GM12878 (cell line): Measurements from ENCODE around the gene TRIM9.

Experiments used
- CEBPB ChIP-seq, 2 experiments: fragments of 150-350 bp in 1 of 2; IDR thresholded peaks; 2 replicates each; pipeline ENCODE4 v1.6.1; 2012 to 2014; ENCODE audit warnings: low read depth in 2 of 2, low read length in 2 of 2, borderline replicate concordance in 1 of 2, inconsistent platforms in 1 of 2
- E4F1 ChIP-seq: fragments of 450-650 bp; IDR thresholded peaks from 2 replicates; pipeline ENCODE4 v1.6.1; 2018; ENCODE audit warnings: borderline replicate concordance, mild to moderate bottlenecking; ENCODE audit not compliant: partially characterized antibody
- EP300 ChIP-seq, 2 experiments: fragments of 150-350 bp in 1 of 2; IDR thresholded peaks; 2 replicates each; pipeline ENCODE4 v1.6.1; 2011 to 2012; ENCODE audit warnings: low read depth in 2 of 2, low read length in 2 of 2, borderline replicate concordance in 1 of 2, improper control_type of control experiment in 1 of 2, inconsistent platforms in 1 of 2; ENCODE audit not compliant: control insufficient read depth in 1 of 2
- GATAD2B ChIP-seq: fragments of 450-650 bp; conservative IDR thresholded peaks from 2 replicates; pipeline ENCODE4 v1.6.1; 2017; ENCODE audit warnings: low read depth, mild to moderate bottlenecking, moderate library complexity
- HDGF ChIP-seq: fragments of 450-650 bp; IDR thresholded peaks from 2 replicates; pipeline ENCODE4 v1.6.1; 2016; ENCODE audit warnings: antibody characterized with exemption
- MAX ChIP-seq: IDR thresholded peaks from 2 replicates; pipeline ENCODE4 v1.6.1; 2012; ENCODE audit warnings: low read depth, low read length, improper control_type of control experiment
- NFYB ChIP-seq: IDR thresholded peaks from 2 replicates; pipeline ENCODE4 v1.6.1; 2011; ENCODE audit warnings: low read depth, mild to moderate bottlenecking, low read length, improper control_type of control experiment, moderate library complexity; ENCODE audit not compliant: insufficient read depth
- NKRF ChIP-seq: fragments of 450-650 bp; conservative IDR thresholded peaks from 2 replicates; pipeline ENCODE4 v1.6.1; 2017; ENCODE audit warnings: mild to moderate bottlenecking, moderate library complexity
- RELA ChIP-seq: fragments of 450-650 bp; IDR thresholded peaks from 2 replicates; pipeline ENCODE4 v1.8.0; 2014; ENCODE audit warnings: borderline replicate concordance; ENCODE audit not compliant: partially characterized antibody
- RFX5 ChIP-seq: IDR thresholded peaks from 2 replicates; pipeline ENCODE4 v1.6.1; 2011; ENCODE audit warnings: low read depth, low read length, improper control_type of control experiment
- SP1 ChIP-seq: IDR thresholded peaks from one replicate; pipeline ENCODE4 v1.6.1; 2011; ENCODE audit warnings: low read depth, low read length
- TF ChIP-seq, protein P1 (sequence below), 3 experiments: IDR thresholded peaks in 2 of 3; conservative IDR thresholded peaks in 1 of 3; 2 replicates each; pipeline ENCODE4 v1.5.1; 2011; ENCODE audit warnings: low read depth in 3 of 3, low read length in 3 of 3, mild to moderate bottlenecking in 3 of 3, control low read depth in 2 of 3, moderate library complexity in 2 of 3, inconsistent platforms in 1 of 3, mixed read lengths in 1 of 3; ENCODE audit not compliant: control insufficient read depth in 2 of 3, insufficient read depth in 1 of 3; ENCODE audit errors: extremely low read depth in 1 of 3
- TF ChIP-seq, protein P2 (sequence below): fragments of 450-650 bp; formaldehyde crosslinking; IDR thresholded peaks from 2 replicates; pipeline ENCODE4 v1.4.0; 2020; ENCODE audit warnings: mild to moderate bottlenecking, moderate library complexity

GRCh38 chr14:50970886-50971781 lies 123.8 kb downstream of the TRIM9 start:
- TF ChIP-seq RELA (no peak), GATAD2B (no peak), E4F1 (no peak), HDGF (no peak), CEBPB (IDR thresholded peaks at IDR 0.05; ENCODE audit: borderline replicate concordance in 1 of 2, low read depth in 2 of 2, low read length in 2 of 2) (no peak), MAX (no peak), NKRF (no peak), EP300 (IDR thresholded peaks at IDR 0.05; ENCODE audit: borderline replicate concordance in 1 of 2, control insufficient read depth in 1 of 2, low read depth in 2 of 2, low read length in 2 of 2) (no peak), NFYB (no peak), SP1 (no peak), RFX5 (no peak)
- TF ChIP-seq, protein P1, sequence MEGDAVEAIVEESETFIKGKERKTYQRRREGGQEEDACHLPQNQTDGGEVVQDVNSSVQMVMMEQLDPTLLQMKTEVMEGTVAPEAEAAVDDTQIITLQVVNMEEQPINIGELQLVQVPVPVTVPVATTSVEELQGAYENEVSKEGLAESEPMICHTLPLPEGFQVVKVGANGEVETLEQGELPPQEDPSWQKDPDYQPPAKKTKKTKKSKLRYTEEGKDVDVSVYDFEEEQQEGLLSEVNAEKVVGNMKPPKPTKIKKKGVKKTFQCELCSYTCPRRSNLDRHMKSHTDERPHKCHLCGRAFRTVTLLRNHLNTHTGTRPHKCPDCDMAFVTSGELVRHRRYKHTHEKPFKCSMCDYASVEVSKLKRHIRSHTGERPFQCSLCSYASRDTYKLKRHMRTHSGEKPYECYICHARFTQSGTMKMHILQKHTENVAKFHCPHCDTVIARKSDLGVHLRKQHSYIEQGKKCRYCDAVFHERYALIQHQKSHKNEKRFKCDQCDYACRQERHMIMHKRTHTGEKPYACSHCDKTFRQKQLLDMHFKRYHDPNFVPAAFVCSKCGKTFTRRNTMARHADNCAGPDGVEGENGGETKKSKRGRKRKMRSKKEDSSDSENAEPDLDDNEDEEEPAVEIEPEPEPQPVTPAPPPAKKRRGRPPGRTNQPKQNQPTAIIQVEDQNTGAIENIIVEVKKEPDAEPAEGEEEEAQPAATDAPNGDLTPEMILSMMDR (IDR thresholded peaks at IDR 0.05 in 2 of 3, conservative IDR thresholded peaks at IDR 0.05 in 1 of 3; ENCODE audit: control insufficient read depth in 2 of 3, extremely low read depth in 1 of 3, insufficient read depth in 1 of 3, low read depth in 3 of 3, low read length in 3 of 3), result no peak
- TF ChIP-seq, protein P2, sequence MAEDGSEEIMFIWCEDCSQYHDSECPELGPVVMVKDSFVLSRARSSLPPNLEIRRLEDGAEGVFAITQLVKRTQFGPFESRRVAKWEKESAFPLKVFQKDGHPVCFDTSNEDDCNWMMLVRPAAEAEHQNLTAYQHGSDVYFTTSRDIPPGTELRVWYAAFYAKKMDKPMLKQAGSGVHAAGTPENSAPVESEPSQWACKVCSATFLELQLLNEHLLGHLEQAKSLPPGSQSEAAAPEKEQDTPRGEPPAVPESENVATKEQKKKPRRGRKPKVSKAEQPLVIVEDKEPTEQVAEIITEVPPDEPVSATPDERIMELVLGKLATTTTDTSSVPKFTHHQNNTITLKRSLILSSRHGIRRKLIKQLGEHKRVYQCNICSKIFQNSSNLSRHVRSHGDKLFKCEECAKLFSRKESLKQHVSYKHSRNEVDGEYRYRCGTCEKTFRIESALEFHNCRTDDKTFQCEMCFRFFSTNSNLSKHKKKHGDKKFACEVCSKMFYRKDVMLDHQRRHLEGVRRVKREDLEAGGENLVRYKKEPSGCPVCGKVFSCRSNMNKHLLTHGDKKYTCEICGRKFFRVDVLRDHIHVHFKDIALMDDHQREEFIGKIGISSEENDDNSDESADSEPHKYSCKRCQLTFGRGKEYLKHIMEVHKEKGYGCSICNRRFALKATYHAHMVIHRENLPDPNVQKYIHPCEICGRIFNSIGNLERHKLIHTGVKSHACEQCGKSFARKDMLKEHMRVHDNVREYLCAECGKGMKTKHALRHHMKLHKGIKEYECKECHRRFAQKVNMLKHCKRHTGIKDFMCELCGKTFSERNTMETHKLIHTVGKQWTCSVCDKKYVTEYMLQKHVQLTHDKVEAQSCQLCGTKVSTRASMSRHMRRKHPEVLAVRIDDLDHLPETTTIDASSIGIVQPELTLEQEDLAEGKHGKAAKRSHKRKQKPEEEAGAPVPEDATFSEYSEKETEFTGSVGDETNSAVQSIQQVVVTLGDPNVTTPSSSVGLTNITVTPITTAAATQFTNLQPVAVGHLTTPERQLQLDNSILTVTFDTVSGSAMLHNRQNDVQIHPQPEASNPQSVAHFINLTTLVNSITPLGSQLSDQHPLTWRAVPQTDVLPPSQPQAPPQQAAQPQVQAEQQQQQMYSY, result no peak
